CD14-positive monocyte (primary cell): ENCODE results near the gene PTPN7. TPM values are rescaled to one million over a fixed set of nuclear protein-coding genes. Genes with fewer than 3 reads are reported as not detected.

Source experiments
- DNase-seq, 3 donors: peaks; one replicate each; pipeline ENCODE4 v3.0.0-alpha.2; 2011 to 2022
- H2AFZ ChIP-seq: 2 replicates; pipeline ENCODE4 v1.6.0; 2012; ENCODE audit warnings: mild to moderate bottlenecking, low read depth, low read length, inconsistent platforms; ENCODE audit not compliant: insufficient read depth, poor library complexity, severe bottlenecking
- H3K27ac ChIP-seq, 2 donors: 1 replicate in 1 of 2; 2 replicates in 1 of 2; pipeline ENCODE4 v1.5.1; 2012 to 2013; ENCODE audit warnings: low read length in 2 of 2, control low read depth in 1 of 2, inconsistent platforms in 1 of 2, low read depth in 1 of 2, mild to moderate bottlenecking in 1 of 2
- H3K27me3 ChIP-seq, 2 donors: one replicate each; pipeline versions ENCODE4 v1.6.0 to v1.6.1; 2011 to 2013; ENCODE audit warnings: low read length in 2 of 2; ENCODE audit not compliant: control insufficient read depth in 2 of 2, insufficient read depth in 2 of 2
- H3K36me3 ChIP-seq, 2 donors: replicated peaks in 1 of 2; 1 replicate in 1 of 2; 2 replicates in 1 of 2; pipeline versions ENCODE4 v1.5.1 to v1.6.1; 2012 to 2013; ENCODE audit warnings: low read length in 2 of 2, control low read depth in 1 of 2, inconsistent platforms in 1 of 2, mild to moderate bottlenecking in 1 of 2; ENCODE audit not compliant: insufficient read depth in 2 of 2, control insufficient read depth in 1 of 2
- H3K4me1 ChIP-seq, 2 donors: 1 replicate in 1 of 2; 2 replicates in 1 of 2; pipeline versions ENCODE4 v1.5.1 to v1.6.1; 2012 to 2013; ENCODE audit warnings: low read length in 2 of 2, control low read depth in 1 of 2, inconsistent platforms in 1 of 2, mild to moderate bottlenecking in 1 of 2, moderate library complexity in 1 of 2; ENCODE audit not compliant: insufficient read depth in 2 of 2, control insufficient read depth in 1 of 2
- H3K4me2 ChIP-seq: replicated peaks from 2 replicates; pipeline ENCODE3; 2012; ENCODE audit warnings: low read length, moderate library complexity, mild to moderate bottlenecking; ENCODE audit not compliant: poor library complexity, severe bottlenecking; ENCODE audit errors: extremely low read depth
- H3K4me3 ChIP-seq, 3 experiments: fragments of 200-600 bp in 1 of 3; sonication (generic) in 1 of 3; replicated peaks in 1 of 3; 1 replicate in 2 of 3; 2 replicates in 1 of 3; pipeline ENCODE4 v1.5.1; 2011 to 2013; ENCODE audit warnings: low read length in 3 of 3, mild to moderate bottlenecking in 3 of 3, control low read depth in 2 of 3, low read depth in 2 of 3, inconsistent platforms in 1 of 3, moderate library complexity in 1 of 3
- H3K79me2 ChIP-seq: 2 replicates; pipeline ENCODE4 v1.6.0; 2012; ENCODE audit warnings: mild to moderate bottlenecking, control low read depth, inconsistent platforms, low read length, moderate library complexity; ENCODE audit not compliant: insufficient read depth
- H3K9ac ChIP-seq: 2 replicates; pipeline ENCODE4 v1.6.0; 2017; ENCODE audit warnings: low read length, mild to moderate bottlenecking; ENCODE audit not compliant: insufficient read depth, poor library complexity, severe bottlenecking
- H3K9me3 ChIP-seq, 2 donors: replicated peaks in 1 of 2; 1 replicate in 1 of 2; 2 replicates in 1 of 2; pipeline versions ENCODE4 v1.5.1 to v1.6.1; 2012 to 2013; ENCODE audit warnings: low read length in 2 of 2, control low read depth in 1 of 2; ENCODE audit not compliant: control insufficient read depth in 1 of 2, insufficient read depth in 1 of 2
- H4K20me1 ChIP-seq: 2 replicates; pipeline ENCODE4 v1.6.0; 2012; ENCODE audit warnings: mild to moderate bottlenecking, low read length, control low read depth, moderate library complexity; ENCODE audit not compliant: insufficient read depth
- H3K27ac Mint-ChIP-seq, 7 donors: one replicate each; pipeline ENCODE4 v1.8.0; 2020; ENCODE audit warnings: mild to moderate bottlenecking in 7 of 7, mixed read lengths in 7 of 7, moderate library complexity in 6 of 7, inconsistent platforms in 2 of 7
- H3K27me3 Mint-ChIP-seq, 3 donors: one replicate each; pipeline ENCODE4 v1.8.0; 2021 to 2022; ENCODE audit warnings: low read depth in 3 of 3, mild to moderate bottlenecking in 3 of 3, mixed read lengths in 3 of 3, moderate library complexity in 3 of 3, inconsistent platforms in 1 of 3
- H3K36me3 Mint-ChIP-seq, 2 donors: one replicate each; pipeline ENCODE4 v1.8.0; 2020; ENCODE audit warnings: mixed read lengths in 2 of 2, inconsistent platforms in 1 of 2, mild to moderate bottlenecking in 1 of 2
- H3K4me1 Mint-ChIP-seq: one replicate; pipeline ENCODE4 v1.8.0; 2020; ENCODE audit warnings: mild to moderate bottlenecking, mixed read lengths
- H3K4me3 Mint-ChIP-seq, 2 donors: one replicate each; pipeline ENCODE4 v1.8.0; 2020; ENCODE audit warnings: mild to moderate bottlenecking in 2 of 2, mixed read lengths in 2 of 2, moderate library complexity in 1 of 2
- H3K9me3 Mint-ChIP-seq, 7 donors: one replicate each; pipeline ENCODE4 v1.8.0; 2020 to 2022; ENCODE audit warnings: mixed read lengths in 7 of 7, mild to moderate bottlenecking in 6 of 7, moderate library complexity in 6 of 7, inconsistent platforms in 2 of 7
- WGBS: methylation state at CpG from one replicate; pipeline ENCODE4 v1.1.5; 2013; ENCODE audit warnings: missing lambda C conversion rate; ENCODE audit not compliant: insufficient coverage; 5-methylcytosine and 5-hydroxymethylcytosine counted together
- intact Hi-C, 2 donors: fragments of 100-400 bp; cut with micrococcal nuclease; formaldehyde crosslinking; loops; one replicate each; pipeline versions ENCODE4 v1.15.0 to v1.15.1; 2023
- polyA plus RNA-seq, 3 donors: library from polyadenylated mRNA; depleted of rRNA in 1 of 3; unstranded in 2 of 3; stranded (reverse) in 1 of 3; fragments of 300-500 nt in 2 of 3; fragments of >200 nt in 1 of 3; fragmentation: Illumina TruSeq in 2 of 3; gene quantifications; 1 replicate in 2 of 3; 2 replicates in 1 of 3; pipeline ENCODE4 v1.2.3, GENCODE V29; 2012 to 2021
- TF ChIP-seq, protein P1 (sequence below): fragments of 200-600 bp; IDR thresholded peaks from one replicate; pipeline ENCODE4 v1.8.0; 2022; ENCODE audit warnings: antibody characterized with exemption, mild to moderate bottlenecking

PTPN7 gene
- polyA plus RNA-seq, 3 donors, result 4.0 to 18.8 (median 8.3) TPM

DNA sequence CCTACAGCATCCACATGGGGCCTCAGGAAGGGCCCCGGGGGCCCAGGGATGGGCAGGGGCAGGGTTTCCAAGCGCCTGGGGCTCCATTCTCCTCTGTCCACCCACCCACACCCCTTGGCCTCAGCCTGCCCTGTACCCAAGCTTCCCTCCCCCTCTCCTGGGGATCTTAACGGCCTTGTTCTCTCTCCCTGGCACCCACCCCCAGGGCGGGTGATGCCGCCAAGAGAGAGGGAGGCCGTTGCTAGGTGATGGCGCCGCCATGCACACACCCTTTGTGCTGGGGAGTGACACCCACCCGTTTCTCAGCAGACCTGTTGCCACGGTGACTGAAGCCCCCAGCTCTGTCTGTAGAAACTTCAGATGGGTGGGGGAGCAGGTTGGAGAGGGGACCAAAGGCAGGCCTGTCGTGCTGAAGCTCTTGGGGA is 30.1 kb downstream of the PTPN7 start:
- Histone ChIP-seq H3K79me2 (peaks cover 11% of the 10 kb centered on the region), H3K36me3 (peaks cover 31 to 38% of the 10 kb centered on the region in 2 donors), H3K4me3 (no peak overlapping the region), H3K27ac (no peak overlapping the region), H3K4me1 (peaks cover 10 to 12% of the 10 kb centered on the region in 2 donors), H3K27me3 (no peaks in the 10 kb centered on the region), H3K4me2 (no peak overlapping the region), H4K20me1 (peaks cover 51% of the 10 kb centered on the region), H2AFZ (no peak overlapping the region), H3K9me3 (no peaks in the 10 kb centered on the region), H3K9ac (no peak overlapping the region)
- Mint-ChIP-seq H3K36me3 (peaks cover 28 to 39% of the 10 kb centered on the region in 2 donors), H3K27me3 (peaks cover 1 to 4% (median 3%) of the 10 kb centered on the region in 3 donors), H3K9me3 (peaks cover 0 to 2% (median 0%) of the 10 kb centered on the region in 7 donors), H3K4me3 (no peak overlapping the region), H3K4me1 (peaks cover 20% of the 10 kb centered on the region), H3K27ac (no peak overlapping the region)
- TF ChIP-seq, protein P1, sequence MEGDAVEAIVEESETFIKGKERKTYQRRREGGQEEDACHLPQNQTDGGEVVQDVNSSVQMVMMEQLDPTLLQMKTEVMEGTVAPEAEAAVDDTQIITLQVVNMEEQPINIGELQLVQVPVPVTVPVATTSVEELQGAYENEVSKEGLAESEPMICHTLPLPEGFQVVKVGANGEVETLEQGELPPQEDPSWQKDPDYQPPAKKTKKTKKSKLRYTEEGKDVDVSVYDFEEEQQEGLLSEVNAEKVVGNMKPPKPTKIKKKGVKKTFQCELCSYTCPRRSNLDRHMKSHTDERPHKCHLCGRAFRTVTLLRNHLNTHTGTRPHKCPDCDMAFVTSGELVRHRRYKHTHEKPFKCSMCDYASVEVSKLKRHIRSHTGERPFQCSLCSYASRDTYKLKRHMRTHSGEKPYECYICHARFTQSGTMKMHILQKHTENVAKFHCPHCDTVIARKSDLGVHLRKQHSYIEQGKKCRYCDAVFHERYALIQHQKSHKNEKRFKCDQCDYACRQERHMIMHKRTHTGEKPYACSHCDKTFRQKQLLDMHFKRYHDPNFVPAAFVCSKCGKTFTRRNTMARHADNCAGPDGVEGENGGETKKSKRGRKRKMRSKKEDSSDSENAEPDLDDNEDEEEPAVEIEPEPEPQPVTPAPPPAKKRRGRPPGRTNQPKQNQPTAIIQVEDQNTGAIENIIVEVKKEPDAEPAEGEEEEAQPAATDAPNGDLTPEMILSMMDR, result no peak
- intact Hi-C loops, result no loop called here
- 65% methylated on average over 6 of the region's 11 CpGs for WGBS
- no peak for DNase-seq

- intact Hi-C loops, result loop anchor here in 1 of 2 donors (10.0 kb wide), 1 partner anchor 125 kb away; no protein-coding TSS in a partner anchor
- no peak overlapping the region for H3K9ac ChIP-seq
- H4K20me1 ChIP-seq, result peaks cover 44% of the 10 kb centered on the region
- H2AFZ ChIP-seq, result no peak overlapping the region
- H3K9me3 ChIP-seq, result no peaks in the 10 kb centered on the region
- H3K4me2 ChIP-seq, result no peak overlapping the region
- H3K4me1 Mint-ChIP-seq, result peaks cover 20% of the 10 kb centered on the region
- H3K27me3 ChIP-seq, result no peaks in the 10 kb centered on the region
- peak overlapping the region in 1 of 7 donors; percentile 66 for H3K27ac Mint-ChIP-seq
- H3K36me3 Mint-ChIP-seq, result peaks cover 23 to 34% of the 10 kb centered on the region in 2 donors
- TF ChIP-seq, protein P1, result no peak
- H3K27ac ChIP-seq, result no peak overlapping the region
- DNase-seq, result no peak
- H3K79me2 ChIP-seq, result peaks cover 5% of the 10 kb centered on the region
- H3K27me3 Mint-ChIP-seq, result peaks cover 1 to 4% (median 3%) of the 10 kb centered on the region in 3 donors
- H3K36me3 ChIP-seq, result peaks cover 26 to 32% of the 10 kb centered on the region in 2 donors
- 74% methylated on average over 5 of the region's 8 CpGs for WGBS
- no peak overlapping the region for H3K4me3 Mint-ChIP-seq
- H3K9me3 Mint-ChIP-seq, result peaks cover 0 to 2% (median 0%) of the 10 kb centered on the region in 7 donors
- no peak overlapping the region for H3K4me3 ChIP-seq
- peaks cover 10 to 12% of the 10 kb centered on the region in 2 donors for H3K4me1 ChIP-seq
Observed at GRCh38 chr1:202129453-202130296, 30.7 kb downstream of the PTPN7 start.
